ENCODE data around the gene TMEM178A. TPM values are rescaled to one million over a fixed set of nuclear protein-coding genes. Genes with fewer than 3 reads are reported as not detected.

Gene TMEM178A
- total RNA-seq, 1 donor from 2014 or later: 12.3 TPM

DNA sequence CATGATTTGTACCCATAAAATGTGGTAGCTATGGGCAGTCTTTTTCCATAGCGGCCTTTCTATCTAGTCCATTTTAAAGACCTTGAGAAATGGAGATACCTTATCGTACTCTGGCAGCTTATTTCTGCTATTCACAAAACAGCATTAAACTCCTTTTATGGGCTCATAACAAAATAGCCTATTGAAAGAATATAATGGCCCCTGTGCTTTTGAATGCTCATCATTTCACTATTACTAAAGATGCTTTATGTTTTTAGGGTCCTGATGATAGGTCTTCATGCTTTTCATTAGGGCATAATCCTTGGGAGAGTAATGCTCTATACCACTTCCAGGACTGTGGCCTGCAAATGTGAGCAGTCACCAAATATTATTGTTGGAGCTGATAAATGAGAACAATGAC is 7.3 kb upstream of the TMEM178A start:
- Mint-ChIP-seq H3K4me1 (no peaks in the 10 kb centered on the region), H3K36me3 (ENCODE audit: low read depth) (peaks cover 10% of the 10 kb centered on the region), H3K27me3 (ENCODE audit: low read depth) (no peaks in the 10 kb centered on the region), H3K4me3 (no peak overlapping the region), H3K27ac (ENCODE audit: unreplicated experiment) (no peak overlapping the region), H3K9me3 (peaks cover 11% of the 10 kb centered on the region)
- TF ChIP-seq, protein P1, sequence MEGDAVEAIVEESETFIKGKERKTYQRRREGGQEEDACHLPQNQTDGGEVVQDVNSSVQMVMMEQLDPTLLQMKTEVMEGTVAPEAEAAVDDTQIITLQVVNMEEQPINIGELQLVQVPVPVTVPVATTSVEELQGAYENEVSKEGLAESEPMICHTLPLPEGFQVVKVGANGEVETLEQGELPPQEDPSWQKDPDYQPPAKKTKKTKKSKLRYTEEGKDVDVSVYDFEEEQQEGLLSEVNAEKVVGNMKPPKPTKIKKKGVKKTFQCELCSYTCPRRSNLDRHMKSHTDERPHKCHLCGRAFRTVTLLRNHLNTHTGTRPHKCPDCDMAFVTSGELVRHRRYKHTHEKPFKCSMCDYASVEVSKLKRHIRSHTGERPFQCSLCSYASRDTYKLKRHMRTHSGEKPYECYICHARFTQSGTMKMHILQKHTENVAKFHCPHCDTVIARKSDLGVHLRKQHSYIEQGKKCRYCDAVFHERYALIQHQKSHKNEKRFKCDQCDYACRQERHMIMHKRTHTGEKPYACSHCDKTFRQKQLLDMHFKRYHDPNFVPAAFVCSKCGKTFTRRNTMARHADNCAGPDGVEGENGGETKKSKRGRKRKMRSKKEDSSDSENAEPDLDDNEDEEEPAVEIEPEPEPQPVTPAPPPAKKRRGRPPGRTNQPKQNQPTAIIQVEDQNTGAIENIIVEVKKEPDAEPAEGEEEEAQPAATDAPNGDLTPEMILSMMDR (conservative IDR thresholded peaks at IDR 0.05): no peak
- no peak for DNase-seq (ENCODE audit: low read depth, low spot score)

DNA sequence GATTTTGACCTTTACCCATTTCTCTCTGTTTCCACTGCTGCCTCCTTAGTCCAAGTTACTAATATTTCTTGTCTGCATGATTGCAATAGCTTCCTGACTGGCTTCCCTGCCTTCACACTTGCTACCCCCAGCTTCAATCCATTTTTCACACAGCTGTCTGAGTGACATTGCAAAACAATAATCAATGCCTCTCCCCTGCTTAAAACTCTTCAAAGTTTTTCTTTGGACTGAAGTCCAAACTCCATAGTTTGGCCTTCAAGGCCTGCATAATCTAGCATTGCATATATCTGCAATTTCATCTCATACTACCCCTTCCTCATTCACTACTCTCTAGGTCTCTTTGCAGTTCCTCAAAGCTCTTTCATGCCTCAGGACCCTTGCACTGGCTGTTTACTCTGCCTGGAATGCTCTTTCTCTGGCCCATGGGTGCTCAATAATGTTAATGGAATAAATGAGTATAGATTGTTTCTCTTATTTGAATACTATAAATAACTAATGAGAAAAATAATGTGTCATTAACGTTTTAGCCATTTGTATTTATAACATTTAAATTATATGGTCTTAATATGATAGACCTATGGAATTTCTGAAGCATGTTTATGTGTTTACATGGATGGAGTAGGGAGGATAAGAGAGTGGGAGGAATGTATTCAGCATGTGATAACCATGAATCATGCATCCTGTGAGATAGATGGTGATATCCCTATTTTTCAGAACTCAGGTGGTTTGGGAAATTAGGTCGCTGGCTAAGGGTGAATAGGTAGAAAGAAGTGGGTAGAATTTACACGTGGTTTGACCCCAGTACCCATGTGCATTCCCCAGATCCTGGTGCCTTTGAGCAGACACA is 5.7 kb upstream of the TMEM178A start:
- no peak for DNase-seq (ENCODE audit: low read depth, low spot score)
- H3K4me1 Mint-ChIP-seq: peaks cover 3% of the 10 kb centered on the region
- H3K4me3 Mint-ChIP-seq: no peak overlapping the region
- TF ChIP-seq, protein P1 (conservative IDR thresholded peaks at IDR 0.05): no peak
- H3K27ac Mint-ChIP-seq (ENCODE audit: unreplicated experiment): no peak overlapping the region
- no peaks in the 10 kb centered on the region for H3K36me3 Mint-ChIP-seq (ENCODE audit: low read depth)
- H3K27me3 Mint-ChIP-seq (ENCODE audit: low read depth): peaks cover 10% of the 10 kb centered on the region
- H3K9me3 Mint-ChIP-seq: no peaks in the 10 kb centered on the region

DNA sequence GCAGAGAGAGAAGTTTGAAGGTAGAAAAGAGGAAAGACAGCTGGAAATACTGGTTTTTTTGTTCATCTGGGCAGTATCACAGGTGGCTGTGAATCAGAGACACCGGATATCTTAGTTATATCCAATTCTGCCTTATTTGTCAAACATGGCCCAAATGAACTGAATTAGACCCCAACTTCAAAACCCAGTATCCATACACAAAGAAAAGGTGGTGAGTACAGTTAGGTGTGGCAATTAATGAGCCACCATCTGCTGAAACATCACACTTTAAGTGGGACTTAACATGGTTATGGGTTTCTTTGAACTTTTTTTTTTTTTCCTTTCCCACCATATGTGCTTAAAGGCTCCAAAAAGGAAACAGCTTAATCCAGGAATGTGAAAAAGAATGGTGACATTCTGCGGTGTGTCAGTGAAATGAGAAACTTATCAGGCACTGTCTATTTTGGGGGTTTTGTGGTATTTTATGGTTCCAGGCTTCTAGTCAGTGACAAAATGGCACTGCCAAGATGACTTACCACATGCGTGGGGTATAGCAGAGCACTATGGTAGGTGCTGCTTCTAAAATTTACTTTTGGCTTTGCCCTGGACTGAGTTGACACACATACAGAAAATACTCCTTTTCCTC is 5.0 kb upstream of the TMEM178A start:
- peaks cover 14% of the 10 kb centered on the region for H3K27me3 Mint-ChIP-seq (ENCODE audit: low read depth)
- no peaks in the 10 kb centered on the region for H3K9me3 Mint-ChIP-seq
- H3K36me3 Mint-ChIP-seq (ENCODE audit: low read depth): no peaks in the 10 kb centered on the region
- H3K4me3 Mint-ChIP-seq: no peak overlapping the region
- TF ChIP-seq, protein P1 (conservative IDR thresholded peaks at IDR 0.05): no peak
- H3K4me1 Mint-ChIP-seq: peaks cover 6% of the 10 kb centered on the region
- no peak for DNase-seq (ENCODE audit: low read depth, low spot score)
- no peak overlapping the region for H3K27ac Mint-ChIP-seq (ENCODE audit: unreplicated experiment)

DNA sequence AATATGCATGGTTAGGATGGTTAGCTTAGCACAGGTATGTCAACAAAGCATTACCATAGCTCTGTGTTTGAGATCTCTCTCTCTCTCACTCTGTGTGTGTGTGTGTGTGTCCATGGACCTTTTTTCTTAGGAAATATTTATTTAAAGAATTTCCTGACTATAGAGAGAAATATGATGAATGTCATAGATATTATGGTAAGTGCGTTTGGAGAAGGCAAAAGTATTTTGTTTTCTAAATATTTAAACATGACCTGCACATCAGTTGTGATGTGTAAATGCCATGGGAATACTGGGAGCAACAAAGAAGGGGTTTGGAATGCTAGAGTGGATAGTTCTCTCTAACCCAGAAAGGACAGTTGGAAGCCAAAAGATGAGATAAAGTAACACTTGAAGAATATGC is 3.9 kb upstream of the TMEM178A start:
- Mint-ChIP-seq H3K27ac (ENCODE audit: unreplicated experiment) (no peak overlapping the region), H3K4me3 (no peak overlapping the region), H3K36me3 (ENCODE audit: low read depth) (no peaks in the 10 kb centered on the region), H3K27me3 (ENCODE audit: low read depth) (peaks cover 19% of the 10 kb centered on the region), H3K4me1 (peaks cover 11% of the 10 kb centered on the region), H3K9me3 (no peaks in the 10 kb centered on the region)
- TF ChIP-seq, protein P1 (conservative IDR thresholded peaks at IDR 0.05): no peak
- no peak for DNase-seq (ENCODE audit: low read depth, low spot score)

DNA sequence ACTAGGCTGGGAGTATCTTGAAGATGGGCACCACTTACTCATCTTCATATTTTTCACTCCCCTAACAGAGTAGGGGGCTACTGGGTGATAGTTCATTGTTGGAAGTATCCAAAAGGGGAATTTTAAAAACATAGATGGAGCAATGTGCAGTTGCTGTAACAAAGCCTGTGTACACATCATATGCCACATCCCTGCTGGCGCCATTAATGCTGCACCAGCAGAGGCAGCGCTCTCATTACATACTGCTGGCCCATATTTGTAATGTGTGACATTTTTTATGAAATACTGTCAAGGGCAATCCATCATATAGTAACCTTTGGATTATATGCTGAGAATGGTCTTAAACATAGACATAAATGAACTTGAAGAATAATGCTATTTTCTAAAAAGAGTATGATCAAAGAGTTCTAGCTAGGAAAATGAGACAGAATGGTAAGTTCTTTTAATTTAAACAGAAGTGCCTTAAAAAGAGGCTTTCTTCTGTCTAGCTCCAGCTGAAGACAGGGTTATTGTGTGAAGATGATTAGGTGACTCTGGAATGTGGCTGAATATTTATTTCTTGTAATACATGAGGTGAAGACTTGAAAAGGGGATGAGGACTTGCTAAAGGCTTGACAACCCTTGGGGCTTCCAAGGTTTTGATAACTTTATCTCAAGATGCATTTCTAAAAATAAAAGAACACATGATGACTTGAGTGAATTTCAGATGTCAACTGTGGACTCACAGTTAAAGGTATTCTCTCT is 2.4 kb upstream of the TMEM178A start:
- DNase-seq (ENCODE audit: low read depth, low spot score): no peak
- Mint-ChIP-seq H3K27ac (ENCODE audit: unreplicated experiment) (no peak overlapping the region), H3K9me3 (no peaks in the 10 kb centered on the region), H3K4me3 (peak overlapping the region; percentile 68), H3K4me1 (peaks cover 22% of the 10 kb centered on the region), H3K27me3 (ENCODE audit: low read depth) (peaks cover 35% of the 10 kb centered on the region), H3K36me3 (ENCODE audit: low read depth) (no peaks in the 10 kb centered on the region)
- TF ChIP-seq, protein P1 (conservative IDR thresholded peaks at IDR 0.05): no peak

All from neural crest cell (in vitro differentiated cells).